ENCODE results near the gene PNKD. TPM values are rescaled to one million over a fixed set of nuclear protein-coding genes. Genes with fewer than 3 reads are reported as not detected.

PNKD gene
- total RNA-seq, 1 donor = 53.3 TPM

- no peak for DNase-seq (ENCODE audit: low read depth in 2 of 3, low spot score in 2 of 3)
Measured at GRCh38 chr2:218256612-218257350, 13.5 kb upstream of the PNKD start.

DNA sequence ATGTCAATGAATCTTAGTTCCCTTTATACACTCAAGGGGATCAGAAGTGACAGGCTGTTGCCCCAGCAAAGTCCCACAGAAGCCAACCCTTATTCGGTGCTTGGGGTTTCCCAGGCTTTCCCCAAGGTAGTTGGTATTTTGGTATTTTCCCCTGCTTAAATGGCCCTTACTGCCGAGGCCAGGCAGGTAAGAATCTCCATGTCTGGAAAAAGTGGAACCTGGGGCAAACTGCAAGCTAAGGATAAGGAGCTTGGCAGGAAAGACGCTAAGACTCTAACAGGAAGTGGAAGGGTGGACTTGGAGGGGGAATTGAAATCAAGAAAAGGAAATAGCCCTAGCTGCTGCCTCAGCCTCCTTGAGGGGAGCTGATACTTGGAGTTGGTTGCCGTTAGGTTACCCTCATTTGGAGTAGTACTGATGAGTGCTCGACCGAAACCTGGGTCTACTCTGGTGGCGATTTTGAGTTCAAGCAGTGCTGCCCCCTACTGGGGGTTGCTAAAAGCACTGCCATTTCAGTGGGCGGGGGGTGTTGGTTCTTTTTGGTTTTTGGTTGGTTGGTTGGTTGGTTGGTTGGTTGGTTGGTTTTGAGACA, 12.8 kb upstream of the PNKD start:
- peak; percentile 35 to 82 (median 75) for DNase-seq (ENCODE audit: low read depth in 2 of 3, low spot score in 2 of 3)

DNA sequence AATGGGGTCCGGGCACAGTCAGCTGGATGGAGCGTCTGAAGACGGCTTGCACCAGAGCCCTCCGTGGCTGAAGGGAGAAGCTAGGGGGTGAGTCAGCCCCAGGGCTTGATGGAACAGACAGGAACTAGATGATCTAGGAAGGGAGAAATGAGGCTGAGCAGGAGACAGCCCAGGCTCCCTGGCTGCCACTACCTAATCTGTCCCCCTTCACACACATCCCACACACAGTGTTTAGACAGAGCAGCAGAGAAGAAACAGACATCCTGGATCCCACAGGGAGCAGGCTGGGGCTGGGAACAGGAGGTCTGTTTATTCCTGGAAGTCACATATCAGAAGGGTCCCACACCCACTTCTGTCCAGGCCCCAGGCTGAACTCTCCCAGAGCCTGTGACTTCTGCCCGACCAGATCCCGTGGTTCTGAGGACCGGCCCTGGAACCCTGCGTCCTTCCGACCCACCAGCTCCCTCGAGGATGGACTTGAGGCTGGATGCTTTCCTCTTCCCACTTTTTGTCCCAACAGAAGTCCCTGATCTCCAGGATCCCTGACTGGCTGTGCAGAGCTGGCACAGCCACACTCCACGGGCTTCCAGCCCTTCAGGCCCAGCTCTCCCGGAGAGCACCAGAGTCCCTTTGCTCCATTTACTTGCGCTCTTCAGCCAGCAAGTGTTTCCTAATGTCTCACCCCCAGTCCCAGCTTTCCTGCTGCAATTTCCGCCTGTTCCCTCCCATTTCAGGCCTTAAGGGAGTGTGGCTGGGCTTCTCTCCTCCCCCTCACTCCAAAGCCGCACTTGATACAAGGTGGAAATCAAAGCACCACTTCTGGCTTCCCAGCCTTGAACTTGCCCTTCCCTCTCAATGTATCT, 11.0 kb upstream of the PNKD start:
- no peak for DNase-seq (ENCODE audit: low read depth in 2 of 3, low spot score in 2 of 3)

DNA sequence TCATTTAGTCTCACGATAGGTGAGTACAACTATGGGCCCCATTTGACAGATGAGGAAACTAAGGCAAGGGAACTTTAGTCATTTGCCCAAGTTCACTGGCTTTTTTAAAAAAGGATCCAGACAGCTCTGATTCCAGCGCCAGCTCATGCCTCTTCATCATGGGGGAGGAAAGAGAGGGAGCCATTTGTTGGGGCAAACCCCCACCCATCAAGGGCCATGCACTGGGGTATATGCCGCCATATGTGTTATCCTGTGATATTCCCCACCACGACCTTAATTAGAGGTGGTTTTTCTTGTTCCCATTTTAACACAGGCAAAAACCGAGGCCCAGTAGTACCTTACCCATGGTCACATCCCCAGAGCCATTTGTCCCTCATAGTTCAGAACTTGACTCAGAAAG, 10.2 kb upstream of the PNKD start:
- no peak for DNase-seq (ENCODE audit: low read depth in 2 of 3, low spot score in 2 of 3)

DNA sequence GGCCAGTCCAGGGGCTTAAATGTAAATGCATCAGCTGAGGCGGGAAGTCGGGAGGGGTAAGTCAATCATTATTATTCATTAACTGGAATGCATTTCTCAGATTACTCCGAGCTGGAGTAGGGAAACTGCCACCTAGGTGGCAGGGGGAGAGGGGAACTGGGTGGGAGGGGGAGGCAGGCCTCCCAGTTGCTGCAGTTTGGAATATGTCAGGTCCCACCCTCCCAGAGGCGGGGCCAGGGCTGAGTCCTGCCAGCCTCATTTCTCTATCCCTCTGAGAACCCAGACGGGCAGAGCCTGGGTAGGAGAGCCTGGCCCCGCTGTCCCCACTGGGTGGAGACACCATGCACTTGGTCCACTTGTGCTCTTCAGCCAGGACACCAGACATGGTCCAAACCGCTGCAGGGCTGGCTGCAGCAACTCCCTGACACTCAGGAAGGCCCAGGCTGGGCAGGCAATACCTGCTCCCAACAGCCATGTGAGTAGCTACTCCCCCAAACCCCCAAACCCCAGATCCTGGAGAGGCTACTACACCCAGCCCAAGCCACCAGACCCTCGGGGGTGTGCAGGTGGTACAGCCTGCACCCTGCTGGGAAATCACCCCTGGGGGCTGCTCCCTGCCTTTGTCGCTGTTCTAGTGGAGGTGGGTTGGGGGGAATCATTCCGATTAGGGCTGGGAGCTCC, 9.4 kb upstream of the PNKD start, which contains the start of gene GPBAR1:
Gene GPBAR1 (plus strand): TSS at position 274 of the 681 bp plus-strand sequence. CDS start 1,710 bp downstream, outside the sequence.
- DNase-seq (ENCODE audit: low read depth in 2 of 3, low spot score in 2 of 3) = no peak

- DNase-seq (ENCODE audit: low read depth in 2 of 3, low spot score in 2 of 3) = no peak
Measured at GRCh38 chr2:218261423-218262236, 8.7 kb upstream of the PNKD start.

- DNase-seq (ENCODE audit: low read depth in 2 of 3, low spot score in 2 of 3) = no peak
Measured at GRCh38 chr2:218262237-218262600, 8.1 kb upstream of the PNKD start.

GRCh38 chr2:218262631-218263586, 7.4 kb upstream of the PNKD start:
- DNase-seq (ENCODE audit: low read depth in 2 of 3, low spot score in 2 of 3) = no peak

DNA sequence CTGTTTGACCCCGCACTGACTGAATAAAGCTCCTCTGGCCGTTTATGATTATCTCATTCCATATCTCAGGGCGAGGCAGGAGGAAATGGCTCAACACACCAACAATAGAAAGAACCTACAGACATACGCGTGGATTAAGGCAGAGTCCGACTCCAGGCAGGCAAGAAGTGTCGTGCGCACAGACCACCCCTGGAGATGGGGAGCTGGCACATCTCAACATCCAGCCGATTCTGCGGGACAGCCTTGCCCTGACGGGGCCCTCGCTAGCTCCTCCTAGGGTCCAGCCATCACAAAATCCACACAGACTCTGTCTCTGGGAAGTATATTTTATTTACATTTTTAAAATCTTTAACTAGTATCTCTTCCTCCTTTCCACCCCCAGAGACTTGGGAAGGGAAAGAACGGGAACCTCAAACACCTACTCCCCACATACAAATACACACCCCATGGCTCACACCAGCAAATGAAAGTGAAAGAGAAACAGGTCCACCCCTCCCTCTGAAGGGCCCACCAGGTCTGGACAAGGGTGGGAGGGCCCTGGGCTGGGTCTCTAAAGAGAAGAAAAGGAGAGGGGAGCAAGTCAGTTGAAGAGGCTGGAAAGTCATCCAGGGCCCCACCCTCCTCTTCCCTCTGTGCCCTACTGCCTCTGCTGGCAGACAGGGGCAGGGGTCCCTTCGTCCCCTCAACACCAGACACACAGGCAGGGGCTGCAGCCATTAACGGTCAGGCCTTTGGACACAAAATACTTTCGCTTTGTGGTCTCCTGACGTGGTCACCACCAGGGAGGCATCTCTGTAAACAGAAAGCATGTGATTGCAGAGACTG, 6.3 kb upstream of the PNKD start:
- DNase-seq (ENCODE audit: low read depth in 2 of 3, low spot score in 2 of 3) = no peak

- no peak for DNase-seq (ENCODE audit: low read depth in 2 of 3, low spot score in 2 of 3)
Measured at GRCh38 chr2:218264773-218265561, 5.4 kb upstream of the PNKD start.

DNA sequence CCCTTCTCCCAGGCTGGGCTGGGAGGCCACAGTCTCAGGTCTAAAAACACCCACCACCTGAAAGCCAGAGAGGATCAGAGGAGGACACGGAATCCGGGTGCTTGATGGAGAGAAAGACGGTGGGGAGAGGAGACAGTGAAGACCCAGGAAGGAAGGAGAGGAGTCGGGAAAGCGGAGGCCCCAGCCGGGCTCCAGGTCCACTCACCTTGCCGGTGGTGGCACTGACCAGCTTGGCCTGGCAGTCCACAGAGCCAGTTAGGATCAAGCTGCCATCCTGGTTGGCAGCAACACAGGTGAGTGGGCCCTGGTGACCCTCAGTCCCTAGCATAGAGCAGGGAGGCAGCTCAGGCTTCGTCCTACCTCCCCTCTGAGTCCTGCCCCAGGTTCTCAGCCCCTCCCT, 4.7 kb upstream of the PNKD start:
- DNase-seq (ENCODE audit: low read depth in 2 of 3, low spot score in 2 of 3) = no peak

DNA sequence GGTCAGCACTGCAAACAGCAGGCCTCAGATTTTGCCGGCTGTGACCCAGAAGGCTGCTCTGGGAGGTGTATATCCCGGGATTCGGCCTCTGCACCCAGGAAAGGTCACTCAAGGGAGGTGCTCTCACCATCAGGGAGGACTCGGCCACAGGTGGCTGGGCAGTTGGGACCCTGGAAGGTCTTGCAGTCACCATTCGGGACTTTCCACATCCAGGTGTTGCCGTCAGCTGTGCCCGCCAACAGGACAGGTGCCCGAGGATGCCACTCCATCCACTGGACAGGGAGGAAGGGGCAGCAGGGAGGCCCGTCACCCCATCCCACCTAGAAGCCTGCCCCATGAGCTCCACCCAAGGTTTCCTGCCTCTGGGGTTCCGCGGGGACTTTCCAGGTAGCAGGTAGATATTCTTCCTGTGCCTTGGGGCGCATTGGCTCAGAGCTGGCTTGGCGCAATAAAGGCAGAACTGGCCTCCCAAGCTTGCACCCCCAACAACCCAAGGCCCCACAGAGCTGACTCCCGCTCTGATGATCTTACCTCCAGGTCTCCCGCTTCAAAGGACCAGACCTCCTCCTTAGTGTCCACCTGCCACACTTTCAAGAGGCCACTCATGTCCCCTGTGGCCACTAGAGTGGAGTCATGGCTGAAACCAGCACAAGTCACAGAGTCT, 3.9 kb upstream of the PNKD start:
- no peak for DNase-seq (ENCODE audit: low read depth in 2 of 3, low spot score in 2 of 3)

DNA sequence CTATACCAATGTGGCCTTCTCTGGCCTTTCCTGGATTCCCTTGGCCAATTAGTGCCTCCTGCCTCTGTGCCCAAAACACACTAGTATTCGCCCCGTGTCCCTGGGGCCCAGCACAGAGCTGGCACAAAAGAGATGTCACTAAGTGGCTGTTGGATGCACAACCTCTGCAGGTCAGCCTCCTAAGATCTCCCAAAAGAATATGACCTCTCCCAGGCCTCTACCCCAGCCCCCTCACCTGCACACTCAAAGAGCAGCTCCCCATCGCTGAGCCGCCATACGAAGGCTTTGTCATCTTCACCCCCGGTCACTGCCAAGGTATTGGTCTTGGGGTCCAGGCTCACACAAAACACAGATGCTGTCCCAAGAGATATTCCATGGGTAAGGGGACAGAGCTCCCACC, 3.1 kb upstream of the PNKD start:
- DNase-seq (ENCODE audit: low read depth in 2 of 3, low spot score in 2 of 3) = no peak

DNA sequence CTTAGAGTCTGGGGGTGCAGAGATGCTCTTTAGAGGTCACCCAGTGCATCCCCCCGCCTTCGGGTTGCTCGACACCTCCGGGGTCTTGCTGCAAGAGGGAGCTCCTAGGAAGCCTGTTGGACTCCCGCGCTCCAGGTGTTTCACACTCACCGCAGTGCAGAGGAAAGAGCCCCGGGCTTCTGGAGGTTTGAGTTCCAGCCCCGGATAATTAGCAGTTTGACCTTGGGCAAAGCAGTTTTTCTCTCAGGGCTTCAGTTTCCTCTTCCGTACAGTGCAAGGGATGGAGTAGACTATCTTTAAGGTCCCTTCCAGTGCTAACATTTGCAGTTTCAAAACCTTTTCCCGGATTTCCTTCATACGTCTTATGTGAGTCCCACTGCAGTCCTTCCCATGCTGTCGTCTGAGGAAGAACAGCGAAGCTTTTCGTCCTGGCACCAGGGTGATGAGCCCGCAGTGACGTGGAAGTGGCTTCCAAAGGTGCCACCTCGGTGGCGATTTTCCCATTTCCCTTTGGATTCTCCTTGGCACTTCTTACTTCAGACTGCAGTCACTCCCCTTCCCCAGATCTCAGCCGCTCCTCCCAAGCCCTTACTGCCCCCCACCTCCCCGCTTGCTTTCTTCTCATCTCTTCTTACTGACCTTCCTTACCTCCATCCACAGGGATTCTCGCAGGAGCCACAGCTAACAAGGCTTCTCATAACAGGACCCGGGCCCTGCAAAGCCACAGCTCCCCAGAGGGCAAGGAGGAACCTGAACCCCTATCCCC, 585 bp downstream of the PNKD start:
- DNase-seq (ENCODE audit: low read depth in 2 of 3, low spot score in 2 of 3) = no peak

DNA sequence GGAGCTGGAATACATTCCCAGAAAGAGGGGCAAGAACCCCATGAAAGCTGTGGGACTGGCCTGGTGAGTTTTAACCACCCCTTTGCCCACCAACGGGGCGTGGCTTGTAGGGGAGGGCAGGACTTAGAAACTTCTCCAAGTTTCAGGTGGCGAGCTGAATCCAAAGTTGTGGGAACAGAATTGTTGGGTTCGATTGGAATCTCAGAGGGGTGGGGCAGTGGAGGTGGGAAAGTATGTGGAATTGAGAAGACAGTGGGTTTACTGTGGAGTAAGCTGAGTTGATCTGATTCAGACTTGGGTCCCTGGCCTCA, 1.1 kb downstream of the PNKD start:
- no peak for DNase-seq (ENCODE audit: low read depth in 2 of 3, low spot score in 2 of 3)

- DNase-seq (ENCODE audit: low read depth in 2 of 3, low spot score in 2 of 3) = no peak
Measured at GRCh38 chr2:218271865-218272530, 1.7 kb downstream of the PNKD start.
